ENCODE measurements around the gene DCAF8.

DCAF8 gene

DNA sequence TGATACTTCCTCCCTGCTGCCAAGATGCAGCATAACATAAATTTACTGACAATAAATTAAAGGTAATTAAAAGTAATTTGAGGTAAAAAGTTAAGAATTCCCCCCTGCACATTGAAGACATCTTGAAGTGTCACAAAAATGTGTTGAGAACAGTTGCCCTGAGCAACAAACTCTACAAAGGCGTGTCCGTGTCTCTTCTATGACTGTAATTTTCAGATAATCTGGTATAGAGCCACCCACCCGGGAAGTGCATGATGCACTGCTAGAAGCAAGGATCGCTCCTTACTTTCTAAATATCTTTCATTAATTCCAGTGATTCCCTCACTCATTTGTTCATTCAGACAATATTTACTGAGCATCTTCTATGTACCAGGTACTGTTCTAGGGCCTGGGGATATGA lies 83.0 kb downstream of the DCAF8 start:
- Histone ChIP-seq H3K4me3 (ENCODE audit: low read length) (no peak overlapping the region), H3K9ac (ENCODE audit: low read length) (no peak overlapping the region), H3K27me3 (replicated peaks; ENCODE audit: control insufficient read depth, insufficient read depth, low read length) (peaks cover 20% of the 10 kb centered on the region), H3K4me1 (ENCODE audit: control insufficient read depth, insufficient read depth, low read length) (peaks cover 21% of the 10 kb centered on the region), H3K9me3 (ENCODE audit: control insufficient read depth, low read length) (no peaks in the 10 kb centered on the region), H3K36me3 (ENCODE audit: control insufficient read depth, insufficient read depth, low read length, severe bottlenecking) (no peaks in the 10 kb centered on the region)
- no peak for DNase-seq (ENCODE audit: low read depth)

DNA sequence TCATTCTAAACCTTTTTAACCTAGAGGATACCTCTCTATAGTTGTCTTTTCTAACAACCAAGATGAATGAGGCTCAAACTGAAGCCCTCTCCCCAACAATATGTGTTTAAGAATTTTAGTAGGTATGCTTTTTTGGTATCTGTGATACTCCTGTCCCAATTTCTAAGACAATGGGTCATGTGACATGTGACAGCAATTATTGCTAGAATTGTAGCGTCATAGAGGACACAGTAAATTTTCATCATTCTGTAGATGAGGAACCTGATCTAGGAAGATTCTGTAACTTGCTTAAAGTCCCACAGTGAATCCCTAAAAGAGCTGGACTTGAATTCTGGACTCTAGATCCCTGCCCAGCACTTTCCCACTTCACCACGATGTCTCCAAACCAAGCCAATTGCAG lies 83.6 kb downstream of the DCAF8 start:
- H3K27me3 ChIP-seq (replicated peaks; ENCODE audit: control insufficient read depth, insufficient read depth, low read length): peaks cover 26% of the 10 kb centered on the region
- no peaks in the 10 kb centered on the region for H3K9me3 ChIP-seq (ENCODE audit: control insufficient read depth, low read length)
- no peak overlapping the region for H3K9ac ChIP-seq (ENCODE audit: low read length)
- H3K4me3 ChIP-seq (ENCODE audit: low read length): no peak overlapping the region
- no peak for DNase-seq (ENCODE audit: low read depth)
- no peaks in the 10 kb centered on the region for H3K36me3 ChIP-seq (ENCODE audit: control insufficient read depth, insufficient read depth, low read length, severe bottlenecking)
- H3K4me1 ChIP-seq (ENCODE audit: control insufficient read depth, insufficient read depth, low read length): peaks cover 21% of the 10 kb centered on the region

GRCh38 chr1:160177667-160178066 lies 84.7 kb downstream of the DCAF8 start:
- H3K4me3 ChIP-seq (ENCODE audit: low read length): no peak overlapping the region
- no peaks in the 10 kb centered on the region for H3K36me3 ChIP-seq (ENCODE audit: control insufficient read depth, insufficient read depth, low read length, severe bottlenecking)
- no peaks in the 10 kb centered on the region for H3K9me3 ChIP-seq (ENCODE audit: control insufficient read depth, low read length)
- DNase-seq (ENCODE audit: low read depth): no peak
- peaks cover 21% of the 10 kb centered on the region for H3K4me1 ChIP-seq (ENCODE audit: control insufficient read depth, insufficient read depth, low read length)
- peaks cover 31% of the 10 kb centered on the region for H3K27me3 ChIP-seq (replicated peaks; ENCODE audit: control insufficient read depth, insufficient read depth, low read length)
- H3K9ac ChIP-seq (ENCODE audit: low read length): no peak overlapping the region

DNA sequence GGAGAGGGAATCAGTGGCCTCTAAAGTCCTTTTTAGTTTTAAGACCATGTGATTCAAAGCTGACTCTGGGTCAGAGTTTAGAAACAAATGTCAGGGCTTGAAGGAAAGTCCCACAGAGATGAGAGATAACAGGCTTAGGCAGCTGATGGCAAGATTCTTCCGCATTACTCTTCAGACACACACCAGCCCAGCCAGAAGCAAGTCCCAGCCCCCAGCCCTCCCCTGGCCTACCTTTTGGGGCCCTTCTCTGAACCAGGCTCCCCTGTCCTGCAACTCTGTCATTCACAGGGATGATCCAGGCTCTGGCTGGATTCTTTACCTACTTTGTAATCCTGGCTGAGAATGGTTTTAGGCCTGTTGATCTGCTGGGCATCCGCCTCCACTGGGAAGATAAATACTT lies 85.1 kb downstream of the DCAF8 start:
- peaks cover 21% of the 10 kb centered on the region for H3K4me1 ChIP-seq (ENCODE audit: control insufficient read depth, insufficient read depth, low read length)
- H3K9ac ChIP-seq (ENCODE audit: low read length): no peak overlapping the region
- no peak overlapping the region for H3K4me3 ChIP-seq (ENCODE audit: low read length)
- H3K9me3 ChIP-seq (ENCODE audit: control insufficient read depth, low read length): no peaks in the 10 kb centered on the region
- no peak for DNase-seq (ENCODE audit: low read depth)
- no peaks in the 10 kb centered on the region for H3K36me3 ChIP-seq (ENCODE audit: control insufficient read depth, insufficient read depth, low read length, severe bottlenecking)
- peaks cover 31% of the 10 kb centered on the region for H3K27me3 ChIP-seq (replicated peaks; ENCODE audit: control insufficient read depth, insufficient read depth, low read length)

DNA sequence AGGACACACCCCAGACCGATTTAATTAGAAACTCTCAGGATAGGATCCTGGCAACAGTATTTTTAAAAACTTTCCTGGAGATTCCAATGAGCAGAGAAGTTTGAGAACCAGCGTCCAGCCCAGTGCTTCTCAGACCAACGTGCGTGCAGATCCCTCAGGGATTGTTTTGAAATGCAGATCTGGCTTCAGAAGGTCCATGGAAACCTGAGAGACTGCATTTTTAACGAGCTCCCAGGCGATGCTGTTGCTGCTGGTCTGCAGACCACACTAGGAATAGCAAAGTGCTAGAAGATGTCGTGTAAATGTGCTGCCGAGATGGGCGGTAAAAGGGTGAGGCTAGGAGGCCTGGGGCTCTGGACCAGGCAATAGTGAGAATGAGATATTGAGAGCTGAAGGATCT lies 90.4 kb downstream of the DCAF8 start:
- DNase-seq (ENCODE audit: low read depth): no peak
- Histone ChIP-seq H3K4me1 (ENCODE audit: control insufficient read depth, insufficient read depth, low read length) (peaks cover 46% of the 10 kb centered on the region), H3K4me3 (ENCODE audit: low read length) (no peak overlapping the region), H3K36me3 (ENCODE audit: control insufficient read depth, insufficient read depth, low read length, severe bottlenecking) (no peaks in the 10 kb centered on the region), H3K27me3 (replicated peaks; ENCODE audit: control insufficient read depth, insufficient read depth, low read length) (peaks cover 11% of the 10 kb centered on the region), H3K9ac (ENCODE audit: low read length) (no peak overlapping the region), H3K9me3 (ENCODE audit: control insufficient read depth, low read length) (no peaks in the 10 kb centered on the region)

- H3K4me1 ChIP-seq (ENCODE audit: control insufficient read depth, insufficient read depth, low read length): peaks cover 42% of the 10 kb centered on the region
- peak; percentile 23 for DNase-seq (ENCODE audit: low read depth)
- peaks cover 14% of the 10 kb centered on the region for H3K27me3 ChIP-seq (replicated peaks; ENCODE audit: control insufficient read depth, insufficient read depth, low read length)
- no peak overlapping the region for H3K4me3 ChIP-seq (ENCODE audit: low read length)
- no peaks in the 10 kb centered on the region for H3K36me3 ChIP-seq (ENCODE audit: control insufficient read depth, insufficient read depth, low read length, severe bottlenecking)
- H3K9ac ChIP-seq (ENCODE audit: low read length): no peak overlapping the region
- H3K9me3 ChIP-seq (ENCODE audit: control insufficient read depth, low read length): no peaks in the 10 kb centered on the region
Measured at GRCh38 chr1:160171354-160171753, 91.0 kb downstream of the DCAF8 start.

DNA sequence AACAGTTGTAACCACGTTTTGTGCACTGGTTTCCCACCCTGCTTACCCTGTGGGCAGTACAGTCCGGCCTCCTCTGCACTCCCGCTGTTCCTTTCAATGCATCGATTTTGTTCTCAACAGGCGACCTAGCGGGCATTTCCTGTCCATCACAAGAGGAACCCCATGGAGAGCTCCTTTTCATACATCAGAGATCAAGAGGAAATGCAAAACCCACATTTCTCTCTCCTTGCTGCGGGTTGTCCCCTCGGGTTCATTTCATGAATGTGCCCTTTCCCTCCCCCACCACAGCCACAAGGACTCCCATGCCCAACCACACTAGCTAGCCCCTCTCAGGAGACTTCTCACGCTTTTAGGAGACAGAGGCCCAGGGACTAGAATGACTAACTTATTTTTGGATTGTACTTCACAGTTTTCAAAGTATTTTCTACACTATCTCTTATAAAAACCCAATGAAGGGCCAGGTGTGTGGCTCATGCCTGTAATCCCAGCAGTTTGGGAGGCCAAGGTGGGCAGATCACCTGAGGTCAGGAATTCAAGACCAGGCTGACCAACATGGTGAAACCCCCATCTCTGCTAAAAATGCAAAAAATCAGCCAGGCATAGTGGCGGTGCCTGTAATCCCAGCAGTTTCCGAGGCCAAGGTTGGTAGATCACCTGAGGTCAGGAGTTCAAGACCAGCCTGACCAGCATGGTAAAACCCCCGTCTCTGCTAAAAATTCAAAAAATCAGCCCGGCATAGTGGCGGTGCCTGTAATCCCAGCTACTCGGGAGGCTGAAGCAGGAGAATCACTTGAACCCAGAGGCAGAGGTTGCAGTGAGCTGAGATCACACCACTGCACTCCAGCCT lies 92.6 kb downstream of the DCAF8 start:
- Histone ChIP-seq H3K27me3 (replicated peaks; ENCODE audit: control insufficient read depth, insufficient read depth, low read length) (peaks cover 17% of the 10 kb centered on the region), H3K9me3 (ENCODE audit: control insufficient read depth, low read length) (no peaks in the 10 kb centered on the region), H3K4me3 (ENCODE audit: low read length) (peak overlapping the region; percentile 34), H3K4me1 (ENCODE audit: control insufficient read depth, insufficient read depth, low read length) (peaks cover 36% of the 10 kb centered on the region), H3K9ac (ENCODE audit: low read length) (peak overlapping the region; percentile 1), H3K36me3 (ENCODE audit: control insufficient read depth, insufficient read depth, low read length, severe bottlenecking) (no peaks in the 10 kb centered on the region)
- no peak for DNase-seq (ENCODE audit: low read depth)

GRCh38 chr1:160168609-160169369 lies 93.6 kb downstream of the DCAF8 start:
- H3K4me3 ChIP-seq (ENCODE audit: low read length): peak overlapping the region; percentile 34
- H3K9ac ChIP-seq (ENCODE audit: low read length): peak overlapping the region; percentile 1
- H3K36me3 ChIP-seq (ENCODE audit: control insufficient read depth, insufficient read depth, low read length, severe bottlenecking): no peaks in the 10 kb centered on the region
- no peaks in the 10 kb centered on the region for H3K9me3 ChIP-seq (ENCODE audit: control insufficient read depth, low read length)
- H3K27me3 ChIP-seq (replicated peaks; ENCODE audit: control insufficient read depth, insufficient read depth, low read length): peaks cover 12% of the 10 kb centered on the region
- peaks cover 33% of the 10 kb centered on the region for H3K4me1 ChIP-seq (ENCODE audit: control insufficient read depth, insufficient read depth, low read length)
- DNase-seq (ENCODE audit: low read depth): no peak

DNA sequence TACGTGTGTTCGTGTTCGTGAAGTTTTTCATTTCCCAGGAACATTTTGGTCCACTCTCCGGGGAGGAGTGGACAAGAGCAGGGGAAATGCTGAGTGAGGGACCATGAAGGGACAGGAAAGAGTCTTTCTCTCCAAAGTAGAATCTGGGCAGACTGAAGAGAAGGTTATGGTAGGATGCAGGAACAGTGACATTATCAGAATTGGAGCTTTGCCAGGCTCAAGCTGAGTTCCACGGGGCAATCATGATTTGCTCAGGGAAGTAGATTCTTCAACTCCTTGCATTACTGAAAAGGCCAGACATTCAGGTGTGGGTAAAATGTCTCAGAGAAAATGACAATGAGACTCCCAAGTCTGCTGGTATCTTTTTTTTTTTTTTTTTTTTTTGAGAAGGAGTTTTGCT lies 94.3 kb downstream of the DCAF8 start:
- H3K4me3 ChIP-seq (ENCODE audit: low read length): no peak overlapping the region
- no peak overlapping the region for H3K9ac ChIP-seq (ENCODE audit: low read length)
- H3K9me3 ChIP-seq (ENCODE audit: control insufficient read depth, low read length): no peaks in the 10 kb centered on the region
- no peak for DNase-seq (ENCODE audit: low read depth)
- peaks cover 6% of the 10 kb centered on the region for H3K27me3 ChIP-seq (replicated peaks; ENCODE audit: control insufficient read depth, insufficient read depth, low read length)
- no peaks in the 10 kb centered on the region for H3K36me3 ChIP-seq (ENCODE audit: control insufficient read depth, insufficient read depth, low read length, severe bottlenecking)
- peaks cover 33% of the 10 kb centered on the region for H3K4me1 ChIP-seq (ENCODE audit: control insufficient read depth, insufficient read depth, low read length)

DNA sequence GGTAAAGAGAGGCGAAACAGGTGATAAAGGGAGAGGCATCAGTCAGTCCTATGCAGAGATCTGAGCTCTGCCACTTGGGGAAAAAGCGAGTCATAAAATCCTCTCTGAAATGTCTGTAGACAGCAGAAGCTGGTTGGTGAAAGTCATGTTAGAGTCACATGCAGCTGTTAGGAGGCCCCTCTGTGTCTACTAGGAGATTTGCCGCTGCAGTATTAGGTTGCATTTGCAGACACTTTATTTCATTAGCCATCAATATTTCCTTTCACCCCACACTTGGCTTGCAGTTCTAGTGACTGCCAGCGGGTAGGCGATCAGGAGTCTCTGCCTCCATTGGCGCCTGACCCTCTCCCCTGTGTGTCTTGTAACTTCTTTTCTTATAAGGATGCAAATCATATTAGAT lies 94.8 kb downstream of the DCAF8 start:
- no peak for DNase-seq (ENCODE audit: low read depth)
- Histone ChIP-seq H3K4me3 (ENCODE audit: low read length) (no peak overlapping the region), H3K9me3 (ENCODE audit: control insufficient read depth, low read length) (no peaks in the 10 kb centered on the region), H3K9ac (ENCODE audit: low read length) (no peak overlapping the region), H3K27me3 (replicated peaks; ENCODE audit: control insufficient read depth, insufficient read depth, low read length) (peaks cover 6% of the 10 kb centered on the region), H3K36me3 (ENCODE audit: control insufficient read depth, insufficient read depth, low read length, severe bottlenecking) (no peaks in the 10 kb centered on the region), H3K4me1 (ENCODE audit: control insufficient read depth, insufficient read depth, low read length) (peaks cover 37% of the 10 kb centered on the region)

DNA sequence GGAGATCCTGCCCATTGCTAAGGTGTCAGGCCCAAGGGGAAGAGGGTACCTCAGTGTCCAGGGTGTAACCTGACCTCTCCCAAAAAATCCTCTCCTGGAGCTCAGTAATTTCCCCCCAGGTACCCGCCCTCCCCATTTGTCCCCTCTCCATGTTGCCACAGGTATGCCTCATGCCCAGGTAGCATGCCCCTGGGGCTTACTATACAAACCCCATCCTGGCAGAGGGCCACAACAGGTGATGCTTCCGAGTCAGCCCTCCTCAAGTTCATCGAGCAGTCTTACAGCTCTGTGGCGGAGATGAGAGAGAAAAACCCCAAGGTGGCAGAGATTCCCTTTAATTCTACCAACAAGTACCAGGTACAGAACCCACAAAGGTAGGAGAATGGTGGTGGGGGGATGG lies 95.3 kb downstream of the DCAF8 start:
- Histone ChIP-seq H3K36me3 (ENCODE audit: control insufficient read depth, insufficient read depth, low read length, severe bottlenecking) (no peaks in the 10 kb centered on the region), H3K4me3 (ENCODE audit: low read length) (no peak overlapping the region), H3K9ac (ENCODE audit: low read length) (no peak overlapping the region), H3K4me1 (ENCODE audit: control insufficient read depth, insufficient read depth, low read length) (peaks cover 38% of the 10 kb centered on the region), H3K27me3 (replicated peaks; ENCODE audit: control insufficient read depth, insufficient read depth, low read length) (peaks cover 6% of the 10 kb centered on the region), H3K9me3 (ENCODE audit: control insufficient read depth, low read length) (no peaks in the 10 kb centered on the region)
- DNase-seq (ENCODE audit: low read depth): no peak
